Smooth muscle cell (in vitro differentiated cells): ENCODE data around the gene SZRD1. TPM values are rescaled to one million over a fixed set of nuclear protein-coding genes. Genes with fewer than 3 reads are reported as not detected.

ENCODE experiments used
- DNase-seq: peaks from one replicate; lab custom pipeline; 2025; ENCODE audit not compliant: unreplicated experiment; lab: John Stamatoyannopoulos, UW
- H2AFZ ChIP-seq: fragments of 200-600 bp; sonication (generic); 2 replicates; pipeline ENCODE4 v1.6.0; 2016; ENCODE audit warnings: antibody characterized with exemption, low read depth, mild to moderate bottlenecking
- H3F3A ChIP-seq: fragments of 200-600 bp; sonication (generic); 2 replicates; pipeline ENCODE4 v1.6.0; 2017; ENCODE audit warnings: antibody characterized with exemption, low read depth
- H3K27ac ChIP-seq: fragments of 200-600 bp; sonication (generic); 2 replicates; pipeline ENCODE4 v1.5.1; 2016; ENCODE audit warnings: low read depth, mild to moderate bottlenecking
- H3K27me3 ChIP-seq: fragments of 200-600 bp; sonication (generic); 2 replicates; pipeline ENCODE4 v1.6.1; 2016; ENCODE audit warnings: low read depth, mild to moderate bottlenecking
- H3K36me3 ChIP-seq: fragments of 200-600 bp; sonication (generic); 2 replicates; pipeline ENCODE4 v1.5.1; 2016; ENCODE audit warnings: low read depth
- H3K4me1 ChIP-seq: fragments of 200-600 bp; sonication (generic); 2 replicates; pipeline ENCODE4 v1.5.1; 2016; ENCODE audit warnings: low read depth
- H3K4me2 ChIP-seq: fragments of 200-600 bp; sonication (generic); 2 replicates; pipeline ENCODE4 v1.6.0; 2016; ENCODE audit warnings: mild to moderate bottlenecking
- H3K4me3 ChIP-seq: fragments of 200-600 bp; sonication (generic); 2 replicates; pipeline ENCODE4 v1.5.1; 2016; ENCODE audit warnings: mild to moderate bottlenecking
- H3K79me2 ChIP-seq: fragments of 200-600 bp; sonication (generic); 2 replicates; pipeline ENCODE4 v1.6.0; 2016; ENCODE audit warnings: low read depth, mild to moderate bottlenecking
- H3K9ac ChIP-seq: fragments of 200-600 bp; sonication (generic); 2 replicates; pipeline ENCODE4 v1.6.0; 2016; ENCODE audit warnings: low read depth
- H3K9me3 ChIP-seq: fragments of 200-600 bp; sonication (generic); replicated peaks from 2 replicates; pipeline ENCODE4 v1.5.1; 2016; ENCODE audit warnings: low read depth
- H4K20me1 ChIP-seq: fragments of 200-600 bp; sonication (generic); 2 replicates; pipeline ENCODE4 v1.6.0; 2016; ENCODE audit warnings: low read depth
- WGBS: methylation state at CpG from one replicate; pipeline ENCODE4 v1.1.7; 2016; ENCODE audit warnings: low lambda C conversion rate; 5-methylcytosine and 5-hydroxymethylcytosine counted together
- polyA plus RNA-seq: library from polyadenylated mRNA; unstranded; fragments of >200 nt; fragmentation: Nextera tagmentation; extraction: Ambion mirVana; gene quantifications from 2 replicates; pipeline ENCODE4 v1.2.1, GENCODE V29; 2016
- total RNA-seq: library from RNA; depleted of rRNA; stranded (reverse); fragments of >200 nt; gene quantifications from 2 replicates; pipeline ENCODE4 v1.2.3, GENCODE V29; 2014
- TF ChIP-seq, protein P1 (sequence below): fragments of 200-600 bp; sonication (generic); IDR thresholded peaks from 2 replicates; pipeline ENCODE4 v1.5.1; 2017; ENCODE audit warnings: borderline replicate concordance, mild to moderate bottlenecking, antibody characterized with exemption; ENCODE audit not compliant: insufficient read depth, poor library complexity, severe bottlenecking

Gene SZRD1
- total and polyA plus RNA-seq, 2 experiments from 2014 or later = 45.3 to 56.4 TPM

DNA sequence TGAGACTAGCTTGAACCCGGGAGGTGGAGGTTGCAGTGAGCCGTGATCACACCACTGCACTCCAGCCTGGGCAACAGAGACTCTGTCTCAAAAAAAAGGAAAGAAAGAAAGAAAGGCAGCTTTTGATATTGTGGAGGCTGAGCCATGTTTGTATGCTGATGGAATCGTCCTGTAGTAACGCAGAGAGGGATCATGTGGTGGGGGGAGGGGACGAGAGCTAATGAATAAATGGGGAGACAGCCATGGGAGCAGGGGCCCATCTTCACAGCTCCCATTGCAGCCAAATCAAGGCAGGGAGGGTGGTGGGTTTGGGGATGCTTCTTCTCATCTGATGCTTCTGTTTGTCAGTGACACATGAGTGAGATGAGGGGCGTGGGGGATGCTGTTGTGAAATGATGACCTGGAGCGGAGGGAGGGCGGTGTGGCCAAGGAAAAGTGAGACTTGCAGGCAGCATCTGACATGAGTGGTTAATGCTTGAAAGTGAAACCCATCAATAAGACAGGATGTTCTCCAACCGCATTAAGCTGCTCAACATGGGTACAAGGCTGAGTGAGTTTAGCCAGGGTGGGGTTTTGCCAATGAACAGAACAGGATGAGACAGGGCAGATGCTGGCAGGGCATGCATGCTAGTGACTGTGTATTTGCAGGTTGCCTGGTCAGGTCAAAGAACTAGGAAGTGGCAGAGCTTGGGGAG lies 53.5 kb downstream of the SZRD1 start:
- H3K79me2 ChIP-seq = no peaks in the 10 kb centered on the region
- no peaks in the 10 kb centered on the region for H3K27me3 ChIP-seq
- no peaks in the 10 kb centered on the region for H3K36me3 ChIP-seq
- no peak overlapping the region for H2AFZ ChIP-seq
- WGBS = 85% methylated on average over 9 of the region's 9 CpGs
- no peak overlapping the region for H3K27ac ChIP-seq
- H4K20me1 ChIP-seq = no peaks in the 10 kb centered on the region
- H3K4me3 ChIP-seq = no peak overlapping the region
- no peak overlapping the region for H3K4me2 ChIP-seq
- no peak overlapping the region for H3K9ac ChIP-seq
- H3K9me3 ChIP-seq = no peaks in the 10 kb centered on the region
- no peaks in the 10 kb centered on the region for H3K4me1 ChIP-seq
- H3F3A ChIP-seq = no peaks in the 10 kb centered on the region
- TF ChIP-seq, protein P1, sequence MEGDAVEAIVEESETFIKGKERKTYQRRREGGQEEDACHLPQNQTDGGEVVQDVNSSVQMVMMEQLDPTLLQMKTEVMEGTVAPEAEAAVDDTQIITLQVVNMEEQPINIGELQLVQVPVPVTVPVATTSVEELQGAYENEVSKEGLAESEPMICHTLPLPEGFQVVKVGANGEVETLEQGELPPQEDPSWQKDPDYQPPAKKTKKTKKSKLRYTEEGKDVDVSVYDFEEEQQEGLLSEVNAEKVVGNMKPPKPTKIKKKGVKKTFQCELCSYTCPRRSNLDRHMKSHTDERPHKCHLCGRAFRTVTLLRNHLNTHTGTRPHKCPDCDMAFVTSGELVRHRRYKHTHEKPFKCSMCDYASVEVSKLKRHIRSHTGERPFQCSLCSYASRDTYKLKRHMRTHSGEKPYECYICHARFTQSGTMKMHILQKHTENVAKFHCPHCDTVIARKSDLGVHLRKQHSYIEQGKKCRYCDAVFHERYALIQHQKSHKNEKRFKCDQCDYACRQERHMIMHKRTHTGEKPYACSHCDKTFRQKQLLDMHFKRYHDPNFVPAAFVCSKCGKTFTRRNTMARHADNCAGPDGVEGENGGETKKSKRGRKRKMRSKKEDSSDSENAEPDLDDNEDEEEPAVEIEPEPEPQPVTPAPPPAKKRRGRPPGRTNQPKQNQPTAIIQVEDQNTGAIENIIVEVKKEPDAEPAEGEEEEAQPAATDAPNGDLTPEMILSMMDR = no peak
- DNase-seq = no peak

DNA sequence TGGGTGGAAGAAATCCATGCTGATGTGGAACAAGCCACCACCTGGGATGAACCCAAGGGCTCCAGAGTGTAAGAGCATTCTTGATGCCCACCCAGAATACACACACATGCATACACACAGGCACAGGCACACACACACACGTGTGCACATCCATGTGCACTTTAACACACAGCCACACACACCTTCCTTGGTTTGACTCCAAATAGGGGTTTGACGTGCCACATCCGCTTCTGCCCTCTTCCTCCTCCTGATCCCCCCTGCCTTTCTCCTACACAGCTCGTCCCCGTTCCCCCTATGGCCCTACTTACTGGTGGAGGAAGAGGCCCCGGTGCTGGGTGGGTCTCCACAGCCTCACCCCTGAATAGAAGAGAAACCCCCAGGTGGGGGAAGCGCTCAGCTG lies 54.2 kb downstream of the SZRD1 start:
- Histone ChIP-seq H3K36me3 (no peaks in the 10 kb centered on the region), H3K4me2 (no peak overlapping the region), H3K4me1 (no peaks in the 10 kb centered on the region), H3K9me3 (no peaks in the 10 kb centered on the region), H3K79me2 (no peaks in the 10 kb centered on the region), H3K27ac (no peak overlapping the region), H3F3A (no peaks in the 10 kb centered on the region), H4K20me1 (no peaks in the 10 kb centered on the region), H3K9ac (no peak overlapping the region), H3K27me3 (no peaks in the 10 kb centered on the region), H3K4me3 (no peak overlapping the region), H2AFZ (no peak overlapping the region)
- TF ChIP-seq, protein P1 = no peak
- WGBS = 89% methylated on average over 7 of the region's 7 CpGs
- no peak for DNase-seq

DNA sequence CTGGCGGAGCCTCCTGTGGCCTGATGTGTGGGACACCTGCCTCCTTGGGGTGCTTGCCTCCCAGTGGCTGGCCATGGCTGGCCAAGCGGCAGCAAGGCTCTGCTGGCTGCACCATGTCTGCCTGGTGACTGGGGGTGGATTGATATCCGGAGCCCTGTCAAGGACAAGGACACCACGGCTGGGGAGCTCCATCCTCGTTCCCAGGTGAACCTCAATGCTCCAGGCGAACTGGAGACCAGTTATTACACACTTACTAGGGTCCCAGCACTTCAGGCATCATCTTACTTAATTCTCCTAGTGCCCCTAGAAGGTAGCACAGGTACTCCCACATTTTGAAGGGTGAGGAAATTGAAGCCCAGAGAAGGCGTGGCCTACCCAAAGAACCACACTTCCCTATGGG lies 55.0 kb downstream of the SZRD1 start:
- no peaks in the 10 kb centered on the region for H3K36me3 ChIP-seq
- no peaks in the 10 kb centered on the region for H3F3A ChIP-seq
- WGBS = 88% methylated on average over 7 of the region's 7 CpGs
- DNase-seq = no peak
- TF ChIP-seq, protein P1 = no peak
- H4K20me1 ChIP-seq = no peaks in the 10 kb centered on the region
- H2AFZ ChIP-seq = no peak overlapping the region
- no peaks in the 10 kb centered on the region for H3K27me3 ChIP-seq
- H3K9ac ChIP-seq = no peak overlapping the region
- no peaks in the 10 kb centered on the region for H3K79me2 ChIP-seq
- H3K4me2 ChIP-seq = no peak overlapping the region
- H3K4me1 ChIP-seq = no peaks in the 10 kb centered on the region
- no peak overlapping the region for H3K4me3 ChIP-seq
- H3K9me3 ChIP-seq = no peaks in the 10 kb centered on the region
- no peak overlapping the region for H3K27ac ChIP-seq
